Calu3 (cell line): ENCODE measurements around the gene CDH4. TPM values are rescaled to one million over a fixed set of nuclear protein-coding genes. Genes with fewer than 3 reads are reported as not detected.

ENCODE experiments used
- BruUV-seq: library from RNA; stranded (reverse); fragments of 400-500 nt; replicated peaks from 2 replicates; lab custom pipeline; 2021; lab: Mats Ljungman, UMichigan
- CTCF ChIA-PET: fragments of 300-600 bp; sonication (Branson Sonifier 250); formaldehyde crosslinking; loops from one replicate; lab custom pipeline; 2022; ENCODE audit warnings: antibody characterized with exemption; lab: Charles Lee
- DNase-seq: peaks from one replicate; pipeline ENCODE4 v3.0.0; 2022
- H3K27ac Mint-ChIP-seq: one replicate; pipeline ENCODE4 v1.8.0; 2022; ENCODE audit warnings: mixed read lengths; ENCODE audit not compliant: unreplicated experiment
- H3K27me3 Mint-ChIP-seq: one replicate; pipeline ENCODE4 v1.8.0; 2022; ENCODE audit warnings: mixed read lengths; ENCODE audit not compliant: unreplicated experiment
- H3K36me3 Mint-ChIP-seq: one replicate; pipeline ENCODE4 v1.8.0; 2022; ENCODE audit warnings: mild to moderate bottlenecking, moderate library complexity, mixed read lengths; ENCODE audit not compliant: insufficient read depth, unreplicated experiment
- H3K4me1 Mint-ChIP-seq: one replicate; pipeline ENCODE4 v1.8.0; 2022; ENCODE audit warnings: mild to moderate bottlenecking, low read depth, mixed read lengths; ENCODE audit not compliant: unreplicated experiment
- H3K4me3 Mint-ChIP-seq: one replicate; pipeline ENCODE4 v1.8.0; 2022; ENCODE audit warnings: mild to moderate bottlenecking, low read depth, moderate library complexity, mixed read lengths; ENCODE audit not compliant: unreplicated experiment
- H3K9me3 Mint-ChIP-seq: one replicate; pipeline ENCODE4 v1.8.0; 2022; ENCODE audit warnings: low read depth, mixed read lengths; ENCODE audit not compliant: unreplicated experiment
- intact Hi-C: fragments of 100-400 bp; cut with micrococcal nuclease; formaldehyde crosslinking; loops from one replicate; pipeline ENCODE4 v1.10.0; 2022; ENCODE audit not compliant: unreplicated experiment
- total RNA-seq: library from RNA; stranded (reverse); gene quantifications from 2 replicates; pipeline ENCODE4 v1.2.3, GENCODE V29; 2022
- TF ChIP-seq, protein P1 (sequence below): fragments of 200-600 bp; IDR thresholded peaks from one replicate; pipeline ENCODE4 v1.8.0; 2022; ENCODE audit warnings: antibody characterized with exemption; ENCODE audit not compliant: unreplicated experiment

Gene CDH4
- total RNA-seq, 1 experiment from 2014 or later: not detected

- Mint-ChIP-seq H3K4me1 (no peaks in the 10 kb centered on the region), H3K27ac (no peak overlapping the region), H3K36me3 (no peaks in the 10 kb centered on the region), H3K9me3 (peaks cover 9% of the 10 kb centered on the region), H3K4me3 (no peak overlapping the region), H3K27me3 (peaks cover 19% of the 10 kb centered on the region)
- CTCF ChIA-PET: interaction anchor here (0.6 kb wide), 1 partner anchor 451 kb away, joined by 7 read pairs; no protein-coding TSS in a partner anchor
- TF ChIP-seq, protein P1, sequence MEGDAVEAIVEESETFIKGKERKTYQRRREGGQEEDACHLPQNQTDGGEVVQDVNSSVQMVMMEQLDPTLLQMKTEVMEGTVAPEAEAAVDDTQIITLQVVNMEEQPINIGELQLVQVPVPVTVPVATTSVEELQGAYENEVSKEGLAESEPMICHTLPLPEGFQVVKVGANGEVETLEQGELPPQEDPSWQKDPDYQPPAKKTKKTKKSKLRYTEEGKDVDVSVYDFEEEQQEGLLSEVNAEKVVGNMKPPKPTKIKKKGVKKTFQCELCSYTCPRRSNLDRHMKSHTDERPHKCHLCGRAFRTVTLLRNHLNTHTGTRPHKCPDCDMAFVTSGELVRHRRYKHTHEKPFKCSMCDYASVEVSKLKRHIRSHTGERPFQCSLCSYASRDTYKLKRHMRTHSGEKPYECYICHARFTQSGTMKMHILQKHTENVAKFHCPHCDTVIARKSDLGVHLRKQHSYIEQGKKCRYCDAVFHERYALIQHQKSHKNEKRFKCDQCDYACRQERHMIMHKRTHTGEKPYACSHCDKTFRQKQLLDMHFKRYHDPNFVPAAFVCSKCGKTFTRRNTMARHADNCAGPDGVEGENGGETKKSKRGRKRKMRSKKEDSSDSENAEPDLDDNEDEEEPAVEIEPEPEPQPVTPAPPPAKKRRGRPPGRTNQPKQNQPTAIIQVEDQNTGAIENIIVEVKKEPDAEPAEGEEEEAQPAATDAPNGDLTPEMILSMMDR: no peak
- intact Hi-C loops: no loop called here
- BruUV-seq: no TSS peak
- no peak for DNase-seq
Observed at GRCh38 chr20:61353261-61354000, 101.4 kb downstream of the CDH4 start.

DNA sequence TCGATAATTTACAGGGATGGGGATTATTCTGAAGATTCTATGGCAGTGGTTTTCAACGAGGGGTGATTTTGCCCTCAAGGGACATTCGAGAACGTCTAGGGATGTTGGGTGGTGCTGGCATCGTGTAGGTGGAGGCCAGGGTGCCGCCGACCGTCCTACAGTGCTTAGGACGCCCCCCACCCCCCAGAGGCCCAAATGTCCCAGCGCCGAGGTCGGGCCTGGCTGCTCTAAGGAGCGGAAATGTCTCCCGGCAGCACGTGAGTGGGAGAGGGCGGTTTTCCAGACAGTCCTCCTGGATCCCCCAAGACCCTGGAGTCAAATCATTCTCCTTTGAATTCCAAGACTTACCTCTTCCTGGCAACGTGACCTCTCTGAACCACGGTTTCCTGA lies 101.9 kb downstream of the CDH4 start:
- Mint-ChIP-seq H3K4me1 (no peaks in the 10 kb centered on the region), H3K4me3 (no peak overlapping the region), H3K9me3 (peaks cover 9% of the 10 kb centered on the region), H3K27me3 (peaks cover 19% of the 10 kb centered on the region), H3K36me3 (no peaks in the 10 kb centered on the region), H3K27ac (no peak overlapping the region)
- CTCF ChIA-PET: interaction anchor here (0.6 kb wide), 1 partner anchor 452 kb away, joined by 7 read pairs; no protein-coding TSS in a partner anchor
- BruUV-seq: no TSS peak
- TF ChIP-seq, protein P1: no peak
- no peak for DNase-seq
- intact Hi-C loops: no loop called here

DNA sequence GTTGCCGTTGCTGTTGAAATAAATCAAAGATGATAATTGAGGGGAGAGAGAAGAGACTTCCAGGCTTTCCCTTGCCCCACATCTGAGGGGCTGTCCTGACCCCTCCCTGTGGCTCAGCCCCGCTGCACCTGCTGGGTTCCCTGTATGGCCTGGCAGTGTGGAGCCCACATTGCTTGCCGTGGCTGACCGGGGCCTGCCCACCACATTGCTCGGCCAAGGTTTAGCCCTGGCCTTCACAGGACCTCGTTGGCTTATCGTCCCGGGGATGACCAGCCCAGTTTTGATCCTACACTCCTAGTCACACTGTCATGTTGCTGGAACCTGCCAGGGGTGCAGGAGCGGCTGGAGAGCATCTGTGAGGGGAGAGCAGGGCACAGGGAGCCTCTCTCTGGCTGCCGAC lies 102.4 kb downstream of the CDH4 start:
- no peaks in the 10 kb centered on the region for H3K4me1 Mint-ChIP-seq
- peaks cover 19% of the 10 kb centered on the region for H3K27me3 Mint-ChIP-seq
- DNase-seq: no peak
- peaks cover 9% of the 10 kb centered on the region for H3K9me3 Mint-ChIP-seq
- no peak overlapping the region for H3K4me3 Mint-ChIP-seq
- no peak overlapping the region for H3K27ac Mint-ChIP-seq
- no TSS peak for BruUV-seq
- CTCF ChIA-PET: no interaction called here
- H3K36me3 Mint-ChIP-seq: no peaks in the 10 kb centered on the region
- intact Hi-C loops: no loop called here
- TF ChIP-seq, protein P1: no peak

- H3K36me3 Mint-ChIP-seq: no peaks in the 10 kb centered on the region
- H3K4me3 Mint-ChIP-seq: no peak overlapping the region
- peaks cover 10% of the 10 kb centered on the region for H3K9me3 Mint-ChIP-seq
- no peak for DNase-seq
- BruUV-seq: no TSS peak
- H3K4me1 Mint-ChIP-seq: no peaks in the 10 kb centered on the region
- intact Hi-C loops: no loop called here
- CTCF ChIA-PET: no interaction called here
- H3K27ac Mint-ChIP-seq: no peak overlapping the region
- TF ChIP-seq, protein P1: no peak
- peaks cover 24% of the 10 kb centered on the region for H3K27me3 Mint-ChIP-seq
Observed at GRCh38 chr20:61354901-61355495, 102.9 kb downstream of the CDH4 start.
